A673 (cell line): ENCODE results near the gene AFAP1L1. TPM values are rescaled to one million over a fixed set of nuclear protein-coding genes. Genes with fewer than 3 reads are reported as not detected.

Experiments
- Bru-seq: library from RNA; stranded (reverse); fragments of 400-500 nt; gene quantifications from one replicate; lab custom pipeline; 2021; lab: Mats Ljungman, UMichigan
- BruChase-seq, 2 experiments: library from RNA; stranded (reverse); fragments of 400-500 nt; gene quantifications; one replicate each; lab custom pipeline; 2021; lab: Mats Ljungman, UMichigan
- BruUV-seq: library from RNA; stranded (reverse); fragments of 400-500 nt; replicated peaks from 2 replicates; lab custom pipeline; 2021; lab: Mats Ljungman, UMichigan
- CTCF ChIA-PET: fragments of 300-600 bp; sonication (Branson Sonifier 250); formaldehyde crosslinking; loops from one replicate; lab custom pipeline; 2022; ENCODE audit warnings: antibody characterized with exemption; lab: Charles Lee
- POLR2A ChIA-PET: fragments of 300-600 bp; sonication (Branson Sonifier 250); formaldehyde crosslinking; loops from one replicate; lab custom pipeline; 2022; ENCODE audit warnings: antibody characterized with exemption; ENCODE audit not compliant: low non-redundant PET; lab: Charles Lee
- DNase-seq: peaks from one replicate; pipeline ENCODE4 v3.0.0-alpha.2; 2015; ENCODE audit warnings: low spot score
- H3K27ac ChIP-seq: fragments of 200-600 bp; sonication (generic); 2 replicates; pipeline ENCODE4 v1.5.1; 2016; ENCODE audit warnings: mixed run types, low read depth, mild to moderate bottlenecking, mixed read lengths, antibody characterized with exemption, low read length; ENCODE audit not compliant: poor library complexity, severe bottlenecking
- H3K27me3 ChIP-seq: fragments of 200-600 bp; sonication (generic); replicated peaks from 2 replicates; pipeline ENCODE4 v1.6.1; 2017; ENCODE audit warnings: mixed run types, low read depth, mild to moderate bottlenecking, mixed read lengths, antibody characterized with exemption, low read length; ENCODE audit not compliant: insufficient read depth, poor library complexity
- H3K36me3 ChIP-seq: fragments of 200-600 bp; sonication (generic); 2 replicates; pipeline ENCODE4 v1.6.1; 2016; ENCODE audit warnings: mixed run types, mild to moderate bottlenecking, mixed read lengths, antibody characterized with exemption, low read length; ENCODE audit not compliant: insufficient read depth, poor library complexity, severe bottlenecking
- H3K4me1 ChIP-seq: fragments of 200-600 bp; sonication (generic); 2 replicates; pipeline ENCODE4 v1.6.1; 2017; ENCODE audit warnings: mixed run types, mild to moderate bottlenecking, mixed read lengths, antibody characterized with exemption, low read length; ENCODE audit not compliant: insufficient read depth, poor library complexity, severe bottlenecking
- H3K4me3 ChIP-seq: fragments of 200-600 bp; sonication (generic); 2 replicates; pipeline ENCODE4 v1.5.1; 2016; ENCODE audit warnings: low read depth, mixed run types, mild to moderate bottlenecking, mixed read lengths, low read length; ENCODE audit not compliant: poor library complexity, severe bottlenecking
- H3K9me3 ChIP-seq: fragments of 200-600 bp; sonication (generic); 2 replicates; pipeline ENCODE4 v1.6.1; 2016; ENCODE audit warnings: mixed run types, low read depth, mild to moderate bottlenecking, mixed read lengths, antibody characterized with exemption, low read length; ENCODE audit not compliant: poor library complexity, severe bottlenecking
- EZH2 ChIP-seq: fragments of 200-600 bp; sonication (generic); IDR thresholded peaks from 2 replicates; pipeline ENCODE4 v1.6.1; 2017; ENCODE audit warnings: borderline replicate concordance, low read depth, mild to moderate bottlenecking, mixed read lengths, antibody characterized with exemption, low read length; ENCODE audit not compliant: poor library complexity, severe bottlenecking
- intact Hi-C: fragments of 100-400 bp; cut with micrococcal nuclease; formaldehyde crosslinking; loops from one replicate; pipeline ENCODE4 v1.10.0; 2022; ENCODE audit not compliant: unreplicated experiment
- long read RNA-seq: library from polyadenylated mRNA; stranded (forward); transcript quantifications from one replicate; pipeline ENCODE4 v2.0.0, GENCODE V29; 2022
- total RNA-seq: library from RNA; stranded (reverse); gene quantifications from 2 replicates; pipeline ENCODE4 v1.2.3, GENCODE V29; 2021
- TF ChIP-seq, protein P1 (sequence below): fragments of 300-800, 200-600 bp; sonication (generic); conservative IDR thresholded peaks from 2 replicates; pipeline ENCODE4 v1.5.1; 2017; ENCODE audit warnings: low read depth, mild to moderate bottlenecking, antibody characterized with exemption, low read length, moderate library complexity, mixed read lengths

AFAP1L1 gene
- total RNA-seq (0.21 and 0.46 TPM in 2 replicates), Bru-seq, nascent RNA (percentile 9 among the genes with signal in this experiment), BruChase-seq, experiment 1, labeled RNA remaining after a 2-hour chase (percentile 10 among the genes with signal in this experiment), BruChase-seq, experiment 2, labeled RNA remaining after a 6-hour chase (percentile 14 among the genes with signal in this experiment)
- long read RNA-seq, full-length matches to known transcripts, result 3 of 3 reads
- long read RNA-seq, partial matches to known transcripts, result 0 of 3 reads
- long read RNA-seq, other reads (novel, unspliced or antisense), result 0 of 3 reads

DNA sequence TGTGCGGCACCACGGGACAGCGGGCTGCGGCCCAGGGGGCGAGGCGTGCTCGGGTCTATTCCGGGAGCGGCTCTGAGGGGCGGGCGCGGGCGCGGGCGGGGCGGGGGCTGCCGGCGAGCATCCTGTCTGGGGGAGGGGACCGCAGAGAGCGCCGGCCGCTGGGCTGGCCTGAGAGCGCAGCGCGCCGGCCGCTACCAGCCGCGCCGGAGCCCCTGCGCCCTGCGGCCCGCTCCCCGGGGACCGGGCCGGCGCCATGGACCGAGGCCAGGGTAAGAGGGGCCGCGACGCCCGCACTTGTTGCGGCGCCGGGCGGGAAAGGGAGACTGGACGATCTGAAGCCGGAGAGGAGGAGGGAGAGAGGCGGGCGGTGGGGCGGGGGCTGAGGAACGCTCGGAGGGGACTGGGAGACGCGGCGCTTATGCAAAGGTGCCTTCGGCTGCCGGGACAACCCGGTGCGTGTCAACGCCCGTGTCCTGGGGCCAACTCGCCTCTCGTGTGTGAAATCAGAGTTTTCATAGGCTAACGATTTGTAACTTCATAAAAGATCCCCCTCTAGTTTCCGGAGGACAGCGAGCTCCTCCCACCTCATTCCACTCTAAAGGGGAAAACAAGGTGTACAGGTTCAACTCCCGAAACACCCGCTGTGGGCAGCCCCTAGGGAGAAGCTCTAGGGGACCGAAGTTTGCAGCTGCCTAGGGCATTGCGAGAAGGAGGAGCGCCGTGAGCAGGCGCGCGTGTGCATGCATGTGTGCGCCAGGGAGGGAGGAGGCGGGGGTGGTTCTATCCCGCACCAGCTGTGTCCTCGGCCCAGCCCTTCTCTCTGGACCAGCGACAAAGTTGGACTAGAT lies at the start of gene AFAP1L1:
AFAP1L1 (plus strand) TSS at position 144 of the 848 bp plus-strand sequence; CDS start at position 254, 110 bp downstream.
- peak; percentile 48 for TF ChIP-seq EZH2
- TF ChIP-seq, protein P1, sequence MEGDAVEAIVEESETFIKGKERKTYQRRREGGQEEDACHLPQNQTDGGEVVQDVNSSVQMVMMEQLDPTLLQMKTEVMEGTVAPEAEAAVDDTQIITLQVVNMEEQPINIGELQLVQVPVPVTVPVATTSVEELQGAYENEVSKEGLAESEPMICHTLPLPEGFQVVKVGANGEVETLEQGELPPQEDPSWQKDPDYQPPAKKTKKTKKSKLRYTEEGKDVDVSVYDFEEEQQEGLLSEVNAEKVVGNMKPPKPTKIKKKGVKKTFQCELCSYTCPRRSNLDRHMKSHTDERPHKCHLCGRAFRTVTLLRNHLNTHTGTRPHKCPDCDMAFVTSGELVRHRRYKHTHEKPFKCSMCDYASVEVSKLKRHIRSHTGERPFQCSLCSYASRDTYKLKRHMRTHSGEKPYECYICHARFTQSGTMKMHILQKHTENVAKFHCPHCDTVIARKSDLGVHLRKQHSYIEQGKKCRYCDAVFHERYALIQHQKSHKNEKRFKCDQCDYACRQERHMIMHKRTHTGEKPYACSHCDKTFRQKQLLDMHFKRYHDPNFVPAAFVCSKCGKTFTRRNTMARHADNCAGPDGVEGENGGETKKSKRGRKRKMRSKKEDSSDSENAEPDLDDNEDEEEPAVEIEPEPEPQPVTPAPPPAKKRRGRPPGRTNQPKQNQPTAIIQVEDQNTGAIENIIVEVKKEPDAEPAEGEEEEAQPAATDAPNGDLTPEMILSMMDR, result no peak
- H3K36me3 ChIP-seq, result no peaks in the 10 kb centered on the region
- peaks cover 32% of the 10 kb centered on the region for H3K27me3 ChIP-seq
- POLR2A ChIA-PET, result interaction anchor here (0.5 to 0.7 kb wide), 2 partner anchors 53 to 297 kb away, joined by 3 to 4 read pairs; no protein-coding TSS in a partner anchor
- no TSS peak for BruUV-seq
- intact Hi-C loops, result no loop called here
- H3K4me1 ChIP-seq, result no peaks in the 10 kb centered on the region
- H3K4me3 ChIP-seq, result peak within 1 kb of the TSS; percentile 41
- H3K27ac ChIP-seq, result no peak within 1 kb of the TSS
- no peaks in the 10 kb centered on the region for H3K9me3 ChIP-seq
- CTCF ChIA-PET, result no interaction called here
- peak; percentile 24 for DNase-seq

DNA sequence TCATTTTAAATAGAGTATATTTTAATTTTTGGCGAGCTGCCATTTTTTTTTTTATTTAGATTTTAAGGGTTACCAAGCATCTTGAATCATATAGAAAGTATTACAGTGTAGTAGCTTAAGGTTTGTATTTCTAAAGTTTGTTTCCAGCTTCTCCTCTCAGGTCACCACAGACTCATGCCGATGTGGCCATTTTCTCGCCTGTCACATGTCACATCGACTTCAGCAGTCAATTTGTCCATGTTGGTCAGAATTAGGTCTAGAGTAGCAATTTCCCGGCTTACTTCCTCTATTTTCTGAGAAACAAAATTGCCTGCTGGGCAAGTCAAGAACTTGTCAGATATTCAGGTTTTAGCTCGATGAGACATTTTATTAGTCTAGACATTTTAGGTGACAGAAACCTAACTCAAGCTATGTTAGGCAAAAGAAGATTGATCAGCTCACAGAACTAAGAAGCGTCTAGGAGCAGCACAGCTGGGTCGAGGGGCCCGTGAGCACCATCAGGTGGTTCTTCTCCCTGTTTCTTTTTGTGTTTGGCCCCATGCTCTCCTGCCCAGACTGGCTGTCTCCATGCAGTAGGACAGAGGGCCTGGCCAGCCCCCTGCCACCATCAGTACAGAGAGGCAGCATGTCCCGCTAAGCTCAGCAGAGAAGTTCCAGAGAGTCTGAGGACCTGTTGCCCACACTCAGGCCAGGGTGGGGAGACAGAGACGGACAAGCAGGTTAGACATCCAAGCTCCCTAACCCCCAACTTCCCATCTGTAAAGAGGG lies 48.4 kb upstream of the AFAP1L1 start:
- TF ChIP-seq EZH2, result no peak
- TF ChIP-seq, protein P1, result no peak
- H3K27ac ChIP-seq, result no peak overlapping the region
- CTCF ChIA-PET, result interaction anchor here (0.6 kb wide), 2 partner anchors 13 to 230 kb away, joined by 3 to 4 read pairs; no protein-coding TSS in a partner anchor
- no TSS peak for BruUV-seq
- no peaks in the 10 kb centered on the region for H3K27me3 ChIP-seq
- no peaks in the 10 kb centered on the region for H3K9me3 ChIP-seq
- no peak overlapping the region for H3K4me3 ChIP-seq
- DNase-seq, result no peak
- POLR2A ChIA-PET, result no interaction called here
- H3K4me1 ChIP-seq, result no peaks in the 10 kb centered on the region
- intact Hi-C loops, result no loop called here
- no peaks in the 10 kb centered on the region for H3K36me3 ChIP-seq

DNA sequence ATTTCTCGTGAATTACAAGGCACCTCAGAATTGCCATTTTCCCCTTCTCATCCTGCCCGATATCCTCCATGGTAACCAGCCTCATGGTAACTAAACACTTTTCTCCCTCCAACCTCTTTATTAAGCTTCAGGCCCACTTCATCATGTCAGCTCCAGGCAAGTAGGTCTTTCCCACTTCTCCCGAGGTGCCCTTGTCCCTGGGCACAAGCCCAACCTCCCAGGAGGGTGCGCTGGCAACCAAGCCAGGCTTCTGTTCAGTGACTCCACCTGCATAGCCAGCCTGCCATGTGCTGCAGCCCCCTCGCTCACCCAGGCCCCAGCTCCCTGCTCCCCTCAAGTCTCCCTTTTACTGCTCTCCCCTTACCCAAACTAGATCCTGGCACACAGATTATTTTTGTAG lies 47.4 kb upstream of the AFAP1L1 start:
- CTCF ChIA-PET, result no interaction called here
- BruUV-seq, result no TSS peak
- H3K4me1 ChIP-seq, result no peaks in the 10 kb centered on the region
- no peak for DNase-seq
- no peak for TF ChIP-seq EZH2
- TF ChIP-seq, protein P1, result no peak
- no peak overlapping the region for H3K27ac ChIP-seq
- H3K4me3 ChIP-seq, result no peak overlapping the region
- intact Hi-C loops, result no loop called here
- H3K27me3 ChIP-seq, result no peaks in the 10 kb centered on the region
- H3K36me3 ChIP-seq, result no peaks in the 10 kb centered on the region
- POLR2A ChIA-PET, result no interaction called here
- H3K9me3 ChIP-seq, result no peaks in the 10 kb centered on the region
